ENCODE data around the gene HOXD10.

DNA sequence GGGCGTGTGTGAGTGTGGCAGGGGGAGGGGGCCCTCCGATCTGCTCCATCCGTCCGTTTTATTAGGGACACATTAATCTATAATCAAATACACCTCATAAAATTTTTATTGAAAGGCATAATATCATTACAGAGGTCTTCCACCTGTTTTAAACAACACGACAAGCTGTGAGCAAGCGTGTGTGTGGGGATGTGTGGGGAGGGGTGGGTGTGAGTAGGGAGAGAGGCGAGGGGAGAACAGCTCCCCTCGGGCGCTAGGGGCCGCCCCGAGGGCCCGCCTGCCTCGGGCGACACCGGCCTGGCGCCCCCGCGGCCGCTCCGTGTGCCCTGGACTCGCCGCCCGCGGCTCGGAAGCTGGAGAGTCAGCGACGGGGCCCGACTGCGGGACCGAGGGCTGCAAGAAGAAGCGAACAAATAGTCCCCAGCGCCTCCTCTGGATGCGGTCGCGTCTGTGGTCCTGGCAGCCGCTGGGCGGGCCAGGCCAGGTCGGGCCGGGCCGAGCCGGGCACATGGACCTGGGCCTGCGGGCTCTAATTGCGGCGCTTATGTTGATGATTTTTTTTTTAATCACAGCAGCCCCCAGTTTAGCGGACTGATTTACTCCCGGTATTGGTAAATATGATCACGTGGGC is 5.6 kb downstream of the HOXD10 start:
- TF ChIP-seq, protein P1, sequence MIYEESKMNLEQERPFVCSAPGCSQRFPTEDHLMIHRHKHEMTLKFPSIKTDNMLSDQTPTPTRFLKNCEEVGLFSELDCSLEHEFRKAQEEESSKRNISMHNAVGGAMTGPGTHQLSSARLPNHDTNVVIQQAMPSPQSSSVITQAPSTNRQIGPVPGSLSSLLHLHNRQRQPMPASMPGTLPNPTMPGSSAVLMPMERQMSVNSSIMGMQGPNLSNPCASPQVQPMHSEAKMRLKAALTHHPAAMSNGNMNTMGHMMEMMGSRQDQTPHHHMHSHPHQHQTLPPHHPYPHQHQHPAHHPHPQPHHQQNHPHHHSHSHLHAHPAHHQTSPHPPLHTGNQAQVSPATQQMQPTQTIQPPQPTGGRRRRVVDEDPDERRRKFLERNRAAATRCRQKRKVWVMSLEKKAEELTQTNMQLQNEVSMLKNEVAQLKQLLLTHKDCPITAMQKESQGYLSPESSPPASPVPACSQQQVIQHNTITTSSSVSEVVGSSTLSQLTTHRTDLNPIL (CRISPR knock-in tag; IDR thresholded peaks at IDR 0.05; ENCODE audit: low read depth): no peak
- TF ChIP-seq ZFP3 (CRISPR knock-in tag; IDR thresholded peaks at IDR 0.05) (no peak), ARNTL (CRISPR knock-in tag; IDR thresholded peaks at IDR 0.05; ENCODE audit: borderline replicate concordance, low read depth) (no peak), ZNF8 (CRISPR knock-in tag; IDR thresholded peaks at IDR 0.05) (no peak), RARB (CRISPR knock-in tag; IDR thresholded peaks at IDR 0.05) (no peak), ZFP30 (CRISPR knock-in tag; IDR thresholded peaks at IDR 0.05) (no peak)
- TF ChIP-seq, protein P2, sequence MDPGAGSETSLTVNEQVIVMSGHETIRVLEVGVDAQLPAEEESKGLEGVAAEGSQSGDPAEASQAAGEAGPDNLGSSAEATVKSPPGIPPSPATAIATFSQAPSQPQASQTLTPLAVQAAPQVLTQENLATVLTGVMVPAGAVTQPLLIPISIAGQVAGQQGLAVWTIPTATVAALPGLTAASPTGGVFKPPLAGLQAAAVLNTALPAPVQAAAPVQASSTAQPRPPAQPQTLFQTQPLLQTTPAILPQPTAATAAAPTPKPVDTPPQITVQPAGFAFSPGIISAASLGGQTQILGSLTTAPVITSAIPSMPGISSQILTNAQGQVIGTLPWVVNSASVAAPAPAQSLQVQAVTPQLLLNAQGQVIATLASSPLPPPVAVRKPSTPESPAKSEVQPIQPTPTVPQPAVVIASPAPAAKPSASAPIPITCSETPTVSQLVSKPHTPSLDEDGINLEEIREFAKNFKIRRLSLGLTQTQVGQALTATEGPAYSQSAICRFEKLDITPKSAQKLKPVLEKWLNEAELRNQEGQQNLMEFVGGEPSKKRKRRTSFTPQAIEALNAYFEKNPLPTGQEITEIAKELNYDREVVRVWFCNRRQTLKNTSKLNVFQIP (CRISPR knock-in tag; IDR thresholded peaks at IDR 0.05; ENCODE audit: borderline replicate concordance, low read depth): no peak
- TF ChIP-seq, protein P3, sequence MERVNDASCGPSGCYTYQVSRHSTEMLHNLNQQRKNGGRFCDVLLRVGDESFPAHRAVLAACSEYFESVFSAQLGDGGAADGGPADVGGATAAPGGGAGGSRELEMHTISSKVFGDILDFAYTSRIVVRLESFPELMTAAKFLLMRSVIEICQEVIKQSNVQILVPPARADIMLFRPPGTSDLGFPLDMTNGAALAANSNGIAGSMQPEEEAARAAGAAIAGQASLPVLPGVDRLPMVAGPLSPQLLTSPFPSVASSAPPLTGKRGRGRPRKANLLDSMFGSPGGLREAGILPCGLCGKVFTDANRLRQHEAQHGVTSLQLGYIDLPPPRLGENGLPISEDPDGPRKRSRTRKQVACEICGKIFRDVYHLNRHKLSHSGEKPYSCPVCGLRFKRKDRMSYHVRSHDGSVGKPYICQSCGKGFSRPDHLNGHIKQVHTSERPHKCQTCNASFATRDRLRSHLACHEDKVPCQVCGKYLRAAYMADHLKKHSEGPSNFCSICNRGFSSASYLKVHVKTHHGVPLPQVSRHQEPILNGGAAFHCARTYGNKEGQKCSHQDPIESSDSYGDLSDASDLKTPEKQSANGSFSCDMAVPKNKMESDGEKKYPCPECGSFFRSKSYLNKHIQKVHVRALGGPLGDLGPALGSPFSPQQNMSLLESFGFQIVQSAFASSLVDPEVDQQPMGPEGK (CRISPR knock-in tag; IDR thresholded peaks at IDR 0.05; ENCODE audit: borderline replicate concordance): peak; percentile 85; the same call in 1 of the 2 replicates
